Brain microvascular endothelial cell (primary cell): ENCODE results near the gene VSIG4.

Source experiments
- DNase-seq: peaks from one replicate; pipeline ENCODE4 v3.0.0-alpha.2; 2020
- H3K27ac ChIP-seq: fragments of 250-450 bp; sonication (Bioruptor Pico); 2 replicates; pipeline ENCODE4 v1.5.1; 2020; ENCODE audit warnings: mild to moderate bottlenecking, moderate library complexity
- H3K27me3 ChIP-seq: fragments of 250-450 bp; sonication (Bioruptor Pico); replicated peaks from 2 replicates; pipeline ENCODE4 v1.5.1; 2020; ENCODE audit warnings: mild to moderate bottlenecking
- H3K36me3 ChIP-seq: fragments of 250-450 bp; sonication (Bioruptor Pico); replicated peaks from 2 replicates; pipeline ENCODE4 v1.5.1; 2020; ENCODE audit warnings: mild to moderate bottlenecking
- H3K4me3 ChIP-seq: 2 replicates; pipeline ENCODE4 v1.5.1; 2011; ENCODE audit warnings: low read depth, mild to moderate bottlenecking, control low read depth, low read length, moderate library complexity
- in situ Hi-C: cut with HindIII; loops from 2 replicates; pipeline ENCODE4 v1.10.0; 2017; ENCODE audit warnings: low sequenced_read_pairs, low pct_ligation_motif_present
- TF ChIP-seq, protein P1 (sequence below): IDR thresholded peaks from 2 replicates; pipeline ENCODE4 v1.5.1; 2011; ENCODE audit warnings: low read depth, mild to moderate bottlenecking, moderate library complexity, low read length, control low read depth, inconsistent platforms; ENCODE audit errors: missing control alignments

VSIG4 gene

DNA sequence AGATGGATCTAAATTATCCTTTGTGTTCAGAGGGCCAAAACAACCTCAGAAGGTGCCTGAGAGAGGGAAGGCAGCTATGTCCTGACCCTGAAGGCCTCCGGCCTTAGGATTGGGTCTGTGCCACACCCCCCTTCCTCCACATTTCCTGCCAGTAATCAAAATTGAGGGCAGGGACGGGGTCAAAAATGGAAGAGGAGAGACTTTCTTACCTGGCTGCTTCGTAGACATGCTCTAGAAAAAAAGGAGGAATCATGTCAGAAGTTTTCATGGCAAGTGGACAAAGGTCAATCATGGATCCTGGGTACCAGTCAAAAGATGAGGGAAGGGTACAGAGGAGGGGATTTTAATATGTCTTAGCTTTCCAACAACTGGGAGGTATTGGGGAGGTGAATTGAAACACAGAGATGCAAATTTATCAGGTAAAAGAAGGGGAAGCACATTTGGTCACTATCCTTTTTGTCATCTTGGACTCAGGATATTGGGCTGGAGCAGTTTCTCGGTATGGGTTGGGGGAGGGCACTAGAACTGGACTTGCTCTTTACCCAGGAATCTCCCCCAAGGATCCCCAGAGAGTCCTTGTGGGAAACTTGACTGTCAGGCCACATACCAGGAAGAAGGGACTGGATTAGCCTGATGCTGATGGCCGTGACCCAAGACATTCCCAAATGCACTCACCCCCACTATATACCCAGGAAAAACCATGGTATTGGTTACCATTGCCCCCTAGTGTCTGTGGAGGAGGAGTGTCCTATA lies 17.1 kb downstream of the VSIG4 start:
- Histone ChIP-seq H3K36me3 (no peaks in the 10 kb centered on the region), H3K27ac (no peak overlapping the region), H3K4me3 (no peak overlapping the region), H3K27me3 (no peaks in the 10 kb centered on the region)
- DNase-seq: no peak
- TF ChIP-seq, protein P1, sequence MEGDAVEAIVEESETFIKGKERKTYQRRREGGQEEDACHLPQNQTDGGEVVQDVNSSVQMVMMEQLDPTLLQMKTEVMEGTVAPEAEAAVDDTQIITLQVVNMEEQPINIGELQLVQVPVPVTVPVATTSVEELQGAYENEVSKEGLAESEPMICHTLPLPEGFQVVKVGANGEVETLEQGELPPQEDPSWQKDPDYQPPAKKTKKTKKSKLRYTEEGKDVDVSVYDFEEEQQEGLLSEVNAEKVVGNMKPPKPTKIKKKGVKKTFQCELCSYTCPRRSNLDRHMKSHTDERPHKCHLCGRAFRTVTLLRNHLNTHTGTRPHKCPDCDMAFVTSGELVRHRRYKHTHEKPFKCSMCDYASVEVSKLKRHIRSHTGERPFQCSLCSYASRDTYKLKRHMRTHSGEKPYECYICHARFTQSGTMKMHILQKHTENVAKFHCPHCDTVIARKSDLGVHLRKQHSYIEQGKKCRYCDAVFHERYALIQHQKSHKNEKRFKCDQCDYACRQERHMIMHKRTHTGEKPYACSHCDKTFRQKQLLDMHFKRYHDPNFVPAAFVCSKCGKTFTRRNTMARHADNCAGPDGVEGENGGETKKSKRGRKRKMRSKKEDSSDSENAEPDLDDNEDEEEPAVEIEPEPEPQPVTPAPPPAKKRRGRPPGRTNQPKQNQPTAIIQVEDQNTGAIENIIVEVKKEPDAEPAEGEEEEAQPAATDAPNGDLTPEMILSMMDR: no peak
- in situ Hi-C loops: no loop called here

GRCh38 chrX:66021765-66022631 lies 17.9 kb downstream of the VSIG4 start:
- Histone ChIP-seq H3K27ac (no peak overlapping the region), H3K36me3 (no peaks in the 10 kb centered on the region), H3K27me3 (no peaks in the 10 kb centered on the region), H3K4me3 (no peak overlapping the region)
- in situ Hi-C loops: no loop called here
- TF ChIP-seq, protein P1: no peak
- no peak for DNase-seq

DNA sequence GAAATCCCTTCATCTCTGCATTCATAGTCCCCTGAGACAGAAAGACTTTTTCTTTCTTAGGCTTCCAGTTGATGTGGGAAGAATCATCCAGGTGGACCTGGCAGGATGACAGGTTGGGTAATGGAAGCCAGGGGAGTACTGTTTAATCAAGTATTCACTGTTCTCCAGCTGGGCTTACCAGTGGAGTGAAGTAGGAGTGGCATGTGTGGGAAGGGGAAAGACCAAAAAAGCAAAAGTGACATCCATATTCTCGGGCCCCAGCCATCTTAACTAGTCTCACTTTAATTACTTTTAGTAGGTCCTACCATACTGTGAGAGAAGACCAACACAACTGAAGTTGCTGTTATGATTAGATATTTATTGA lies 18.5 kb downstream of the VSIG4 start:
- no peak for DNase-seq
- H3K27me3 ChIP-seq: no peaks in the 10 kb centered on the region
- TF ChIP-seq, protein P1: no peak
- in situ Hi-C loops: no loop called here
- no peak overlapping the region for H3K27ac ChIP-seq
- H3K4me3 ChIP-seq: no peak overlapping the region
- H3K36me3 ChIP-seq: no peaks in the 10 kb centered on the region

GRCh38 chrX:66020631-66021334 lies 19.1 kb downstream of the VSIG4 start:
- in situ Hi-C loops: no loop called here
- Histone ChIP-seq H3K4me3 (no peak overlapping the region), H3K27me3 (no peaks in the 10 kb centered on the region), H3K27ac (no peak overlapping the region), H3K36me3 (no peaks in the 10 kb centered on the region)
- DNase-seq: no peak
- TF ChIP-seq, protein P1: no peak

DNA sequence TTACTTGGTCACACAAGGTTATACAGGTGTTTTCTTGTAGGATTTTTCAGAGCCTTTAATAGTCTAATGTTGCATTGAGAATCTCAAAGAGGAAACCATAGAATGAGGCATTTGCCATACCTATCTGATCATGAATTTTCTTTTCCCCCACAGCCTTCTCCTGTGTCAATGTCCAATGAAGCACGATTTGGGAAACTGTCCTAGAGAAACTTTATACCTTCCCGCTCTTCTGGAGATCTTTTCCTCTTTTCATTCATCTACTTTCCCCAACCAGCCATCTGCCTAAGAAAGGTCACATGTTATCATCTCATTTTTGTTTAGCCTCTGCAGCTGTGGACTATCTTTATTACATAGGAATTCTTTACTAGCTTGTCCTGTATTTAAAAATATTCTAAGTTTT lies 19.9 kb downstream of the VSIG4 start:
- no peaks in the 10 kb centered on the region for H3K36me3 ChIP-seq
- DNase-seq: no peak
- H3K27me3 ChIP-seq: no peaks in the 10 kb centered on the region
- in situ Hi-C loops: no loop called here
- TF ChIP-seq, protein P1: no peak
- no peak overlapping the region for H3K4me3 ChIP-seq
- no peak overlapping the region for H3K27ac ChIP-seq
